SU-DHL-6 (cell line): ENCODE data around the gene HPD.

Source experiments
- CTCF ChIP-seq: fragments of 200-600 bp; sonication (generic); IDR thresholded peaks from one replicate; pipeline ENCODE4 v1.5.1; 2017; ENCODE audit warnings: antibody characterized with exemption, mild to moderate bottlenecking, low read length, moderate library complexity; ENCODE audit not compliant: insufficient read depth, poor library complexity, severe bottlenecking
- EZH2phosphoT487 ChIP-seq: fragments of 200-600 bp; sonication (generic), shearing (Covaris generic); conservative IDR thresholded peaks from 2 replicates; pipeline ENCODE4 v1.6.1; 2018; ENCODE audit warnings: mild to moderate bottlenecking, antibody characterized with exemption, low read length, moderate library complexity, mixed read lengths

GRCh38 chr12:121799156-121799841, 59.4 kb downstream of the HPD start:
- TF ChIP-seq CTCF (no peak), EZH2phosphoT487 (no peak)
